GM15510 (cell line): ENCODE measurements around the gene GNA15.

Experiments used
- POLR2A ChIP-seq: IDR thresholded peaks from 3 replicates; pipeline ENCODE4 v1.6.1; 2011; ENCODE audit warnings: borderline replicate concordance; ENCODE audit not compliant: insufficient read length; ENCODE audit errors: extremely low read depth

Gene GNA15, protein sequence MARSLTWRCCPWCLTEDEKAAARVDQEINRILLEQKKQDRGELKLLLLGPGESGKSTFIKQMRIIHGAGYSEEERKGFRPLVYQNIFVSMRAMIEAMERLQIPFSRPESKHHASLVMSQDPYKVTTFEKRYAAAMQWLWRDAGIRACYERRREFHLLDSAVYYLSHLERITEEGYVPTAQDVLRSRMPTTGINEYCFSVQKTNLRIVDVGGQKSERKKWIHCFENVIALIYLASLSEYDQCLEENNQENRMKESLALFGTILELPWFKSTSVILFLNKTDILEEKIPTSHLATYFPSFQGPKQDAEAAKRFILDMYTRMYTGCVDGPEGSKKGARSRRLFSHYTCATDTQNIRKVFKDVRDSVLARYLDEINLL

DNA sequence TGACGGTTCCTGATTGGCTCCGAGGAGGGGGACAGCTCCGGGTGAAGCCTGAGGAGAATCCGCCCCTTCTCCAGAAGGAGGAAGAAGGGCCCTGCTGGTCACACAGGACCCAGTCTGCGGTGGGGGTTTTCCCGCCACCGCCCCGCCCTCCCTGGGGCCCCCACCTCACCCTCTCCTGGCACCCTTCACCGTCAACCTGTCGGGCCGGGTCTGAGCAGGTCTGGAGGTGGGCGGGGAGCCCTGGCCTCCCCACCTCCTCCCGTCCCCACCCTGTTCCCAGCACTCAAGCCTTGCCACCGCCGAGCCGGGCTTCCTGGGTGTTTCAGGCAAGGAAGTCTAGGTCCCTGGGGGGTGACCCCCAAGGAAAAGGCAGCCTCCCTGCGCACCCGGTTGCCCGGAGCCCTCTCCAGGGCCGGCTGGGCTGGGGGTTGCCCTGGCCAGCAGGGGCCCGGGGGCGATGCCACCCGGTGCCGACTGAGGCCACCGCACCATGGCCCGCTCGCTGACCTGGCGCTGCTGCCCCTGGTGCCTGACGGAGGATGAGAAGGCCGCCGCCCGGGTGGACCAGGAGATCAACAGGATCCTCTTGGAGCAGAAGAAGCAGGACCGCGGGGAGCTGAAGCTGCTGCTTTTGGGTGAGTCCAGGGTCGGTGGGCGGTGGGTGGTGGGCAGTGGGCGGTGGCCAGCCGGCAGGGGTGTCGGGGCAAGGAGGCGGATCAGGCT, at the start of gene GNA15:
GNA15 (plus strand) TSS at position 73 of the 723 bp plus-strand sequence; CDS start at position 491, 418 bp downstream.
- no peak for TF ChIP-seq POLR2A

DNA sequence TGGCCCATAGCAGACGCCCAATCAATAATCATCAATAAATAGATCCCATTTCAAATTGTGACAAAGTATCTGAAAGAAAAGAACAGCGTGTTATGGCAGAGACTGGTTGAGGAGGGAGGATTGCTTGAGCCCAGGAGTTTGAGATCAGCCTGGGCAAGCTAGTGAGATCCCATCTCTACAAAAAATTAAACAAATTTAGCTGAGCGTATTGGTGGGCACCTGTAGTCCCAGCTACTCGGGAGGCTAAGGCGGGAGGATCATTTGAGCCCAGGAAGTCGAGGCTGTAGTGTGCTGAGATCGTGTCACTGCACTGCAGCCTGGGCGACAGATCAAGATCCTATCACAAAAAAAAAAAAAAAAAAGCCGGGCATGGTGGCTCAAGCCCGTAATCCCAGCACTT, 48.1 kb upstream of the GNA15 start:
- no peak for TF ChIP-seq POLR2A

DNA sequence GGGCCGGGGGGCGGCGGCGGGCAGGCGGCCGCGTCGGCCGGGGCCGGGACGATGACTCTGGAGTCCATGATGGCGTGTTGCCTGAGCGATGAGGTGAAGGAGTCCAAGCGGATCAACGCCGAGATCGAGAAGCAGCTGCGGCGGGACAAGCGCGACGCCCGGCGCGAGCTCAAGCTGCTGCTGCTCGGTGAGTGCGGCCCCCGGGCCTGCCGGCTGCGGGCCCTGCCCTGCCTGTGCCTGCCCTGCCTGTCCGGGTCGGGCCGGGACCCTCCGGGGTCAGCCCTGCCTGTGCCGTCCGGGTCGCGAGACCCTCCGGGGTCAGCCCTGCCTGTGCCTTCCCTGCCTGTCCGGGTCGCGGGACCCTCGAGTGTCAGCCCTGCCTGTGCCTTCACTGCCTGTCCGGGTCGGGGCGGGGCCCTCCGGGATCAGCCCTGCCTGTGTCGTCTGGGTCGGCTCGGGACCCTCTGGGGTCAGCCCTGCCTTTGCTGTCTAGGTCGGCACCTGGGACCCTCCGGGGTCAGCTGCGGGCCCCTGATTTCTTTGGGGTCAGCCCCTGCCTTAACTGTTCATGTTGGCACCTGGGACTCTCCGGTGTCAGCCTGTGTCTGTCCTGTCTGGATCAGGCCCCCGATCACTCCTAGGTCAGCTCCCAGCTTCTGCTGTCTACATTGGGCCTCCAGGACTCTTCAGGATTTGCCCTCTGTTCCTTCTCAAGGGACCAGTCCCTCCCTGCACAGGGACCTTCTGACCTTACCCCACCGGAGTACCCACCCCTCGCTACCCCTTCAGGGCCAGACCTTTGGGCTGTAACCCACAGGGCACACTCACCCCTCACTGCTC, 41.0 kb upstream of the GNA15 start:
- no peak for TF ChIP-seq POLR2A

DNA sequence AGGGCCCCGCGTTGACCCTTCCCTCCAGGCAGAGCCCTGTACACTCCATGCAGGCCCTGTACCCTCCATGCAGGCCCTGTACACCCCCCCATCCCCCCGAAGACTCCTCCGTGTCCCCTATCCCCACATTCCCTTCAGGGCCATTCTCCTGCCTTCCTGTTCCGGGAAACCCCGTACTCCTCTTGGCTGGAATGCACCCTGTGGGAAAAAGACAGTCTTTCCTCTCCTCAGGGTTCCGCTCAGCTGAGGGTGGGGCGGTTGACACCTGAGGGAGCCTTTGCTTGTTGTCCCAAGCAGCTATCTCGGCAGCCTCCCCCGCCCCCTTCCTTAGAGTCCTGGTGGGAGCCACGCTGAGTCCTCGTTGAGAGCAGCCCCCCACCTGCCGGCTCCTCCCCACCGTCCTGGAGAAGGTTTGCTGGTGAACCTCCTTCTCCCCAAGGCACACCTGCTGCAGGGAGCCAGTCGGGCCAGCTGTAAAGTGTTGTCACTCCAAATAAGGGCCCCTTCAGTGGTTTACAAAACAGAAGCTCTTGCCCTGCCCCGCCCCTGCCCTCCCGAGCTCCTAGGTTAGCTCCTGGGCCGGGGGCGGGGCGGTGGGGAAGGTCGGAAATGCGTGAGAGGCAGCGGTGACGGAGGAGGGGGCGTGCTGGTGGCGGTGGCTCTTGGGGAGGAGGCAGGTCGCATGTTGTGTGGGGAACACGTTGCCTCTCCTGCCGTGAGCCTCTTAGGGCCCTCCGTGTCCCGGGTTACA, 40.2 kb upstream of the GNA15 start:
- TF ChIP-seq POLR2A = no peak

DNA sequence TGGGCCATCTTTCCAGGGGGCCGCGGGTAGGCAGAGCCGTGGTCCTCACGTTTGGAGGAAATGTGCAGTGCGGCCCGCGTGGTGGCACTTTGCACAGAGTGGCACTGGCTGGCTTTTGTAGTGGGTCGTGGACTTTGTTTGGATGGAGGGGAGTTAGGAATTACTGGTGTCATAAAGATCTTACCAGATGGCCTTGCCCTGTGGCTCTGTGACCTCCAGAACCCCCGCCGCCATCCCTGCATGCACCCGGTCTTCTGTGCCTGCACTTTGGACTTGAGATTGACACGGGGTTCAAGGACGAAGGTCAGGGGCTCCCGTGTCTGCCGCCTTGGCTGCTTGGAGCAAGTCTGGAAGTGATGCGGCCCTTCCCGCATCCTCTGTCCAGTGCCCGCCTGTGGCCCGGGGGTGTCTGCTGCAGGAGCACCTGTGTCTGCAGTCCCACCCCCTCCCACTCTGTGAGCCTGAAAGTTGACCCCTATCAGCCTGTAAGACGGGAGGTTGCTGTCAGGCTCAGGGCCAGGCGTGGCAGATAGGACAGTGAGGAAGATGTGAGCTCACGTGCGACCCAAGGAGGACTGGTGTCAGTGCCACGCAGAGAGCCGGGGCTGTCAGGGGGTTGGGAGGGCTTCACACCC, 39.4 kb upstream of the GNA15 start:
- TF ChIP-seq POLR2A = no peak

DNA sequence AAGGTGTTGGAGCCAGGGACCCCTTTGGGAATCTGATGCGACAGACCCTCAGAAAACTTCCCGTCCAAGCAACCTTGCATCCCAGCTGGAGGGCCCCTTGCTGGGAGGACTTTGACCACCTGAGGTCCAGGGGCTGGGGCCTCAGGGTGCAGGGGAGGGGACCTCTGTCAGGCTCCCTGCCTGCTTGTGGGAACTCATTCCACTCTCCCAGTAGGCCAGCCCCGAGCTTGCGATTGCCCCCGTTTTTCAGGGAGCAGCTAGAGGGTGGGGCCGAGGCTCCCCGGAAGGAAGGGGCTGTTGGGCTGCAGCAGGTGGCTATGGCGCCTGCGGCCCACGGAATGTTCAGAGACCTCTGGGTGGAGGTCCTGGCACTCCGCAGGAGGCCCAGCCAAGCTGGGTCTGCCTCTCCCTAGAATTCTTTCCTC, 38.9 kb upstream of the GNA15 start:
- TF ChIP-seq POLR2A = no peak

DNA sequence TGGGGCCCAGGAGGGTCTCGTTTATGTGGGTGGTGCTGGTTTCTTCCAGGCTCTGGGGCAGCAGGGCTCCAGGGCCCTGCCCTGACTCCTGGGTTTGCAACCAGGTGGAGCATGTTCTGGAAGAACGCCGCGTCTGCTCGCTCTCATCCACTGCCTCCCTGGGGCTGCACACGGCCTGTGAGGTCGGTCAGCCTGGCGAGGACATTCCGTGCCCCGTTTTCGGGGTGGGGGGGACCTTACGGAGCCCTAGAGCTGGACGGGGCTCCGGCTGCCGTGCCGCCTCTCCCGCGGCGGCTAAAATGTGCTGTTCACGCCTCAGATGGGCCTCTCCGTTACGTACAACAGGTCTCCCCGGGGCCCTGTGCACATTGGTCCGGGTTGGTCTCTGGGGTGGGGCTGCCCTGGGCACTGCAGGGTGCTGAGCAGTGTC, 38.4 kb upstream of the GNA15 start:
- TF ChIP-seq POLR2A = no peak

DNA sequence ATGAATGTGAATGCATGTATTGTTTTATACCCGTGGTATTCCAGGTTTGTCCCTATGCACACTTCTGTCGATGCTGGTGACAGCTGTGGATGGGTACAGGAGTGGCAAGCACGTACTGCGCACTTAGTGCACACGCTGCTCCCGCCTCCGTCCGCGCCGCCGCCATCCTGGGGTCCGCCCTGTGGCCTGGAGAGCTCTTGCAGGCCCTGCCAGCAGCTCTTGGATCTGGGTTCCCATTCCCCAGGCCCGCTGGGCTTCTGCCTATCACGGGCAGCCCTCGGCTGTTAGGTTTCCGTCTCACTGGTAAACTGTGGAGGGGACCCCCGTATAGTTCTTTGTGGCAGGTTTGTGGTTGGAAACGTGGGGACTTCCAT, 37.7 kb upstream of the GNA15 start:
- no peak for TF ChIP-seq POLR2A

DNA sequence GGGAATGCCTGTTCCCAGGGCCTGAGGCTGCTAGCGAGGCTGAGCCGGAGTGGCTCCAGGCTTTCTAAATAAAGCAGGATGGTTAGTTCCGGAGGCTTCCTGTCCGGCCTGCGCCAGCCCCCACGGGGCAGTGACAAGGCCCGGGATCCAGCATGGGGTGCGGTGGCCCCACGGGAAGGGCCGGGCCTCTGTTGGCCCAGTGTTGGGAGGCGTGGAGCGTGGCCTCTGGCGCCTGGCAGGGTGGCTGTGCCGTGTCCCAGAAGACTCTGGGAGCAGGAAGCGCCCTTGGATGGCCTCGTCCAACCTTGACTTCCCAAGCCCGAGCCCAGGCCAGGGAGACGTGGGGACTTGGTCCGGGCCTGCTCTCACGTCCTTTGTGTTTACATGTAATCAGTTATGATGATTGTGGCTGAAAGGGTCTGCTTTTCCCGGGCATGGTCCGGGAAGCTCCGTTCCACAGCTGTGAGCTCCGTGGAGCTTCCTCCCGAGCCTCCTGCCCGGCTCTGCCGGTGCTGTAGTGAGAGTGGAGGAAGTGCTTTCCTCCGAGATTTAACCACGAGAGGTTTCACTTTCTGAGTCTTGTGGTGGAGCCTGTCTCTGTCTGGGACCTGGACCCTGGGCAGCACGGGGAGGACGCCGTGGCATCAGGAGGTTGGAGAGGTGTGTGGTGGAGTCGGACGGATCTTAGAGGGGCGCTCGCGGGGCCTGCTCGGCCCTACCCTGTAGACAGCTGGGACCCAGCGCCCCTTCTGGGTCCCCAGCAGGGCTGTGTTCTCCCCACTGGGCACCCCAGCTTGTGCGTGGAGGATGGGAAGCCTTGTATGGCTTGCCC, 37.1 kb upstream of the GNA15 start:
- TF ChIP-seq POLR2A = no peak

DNA sequence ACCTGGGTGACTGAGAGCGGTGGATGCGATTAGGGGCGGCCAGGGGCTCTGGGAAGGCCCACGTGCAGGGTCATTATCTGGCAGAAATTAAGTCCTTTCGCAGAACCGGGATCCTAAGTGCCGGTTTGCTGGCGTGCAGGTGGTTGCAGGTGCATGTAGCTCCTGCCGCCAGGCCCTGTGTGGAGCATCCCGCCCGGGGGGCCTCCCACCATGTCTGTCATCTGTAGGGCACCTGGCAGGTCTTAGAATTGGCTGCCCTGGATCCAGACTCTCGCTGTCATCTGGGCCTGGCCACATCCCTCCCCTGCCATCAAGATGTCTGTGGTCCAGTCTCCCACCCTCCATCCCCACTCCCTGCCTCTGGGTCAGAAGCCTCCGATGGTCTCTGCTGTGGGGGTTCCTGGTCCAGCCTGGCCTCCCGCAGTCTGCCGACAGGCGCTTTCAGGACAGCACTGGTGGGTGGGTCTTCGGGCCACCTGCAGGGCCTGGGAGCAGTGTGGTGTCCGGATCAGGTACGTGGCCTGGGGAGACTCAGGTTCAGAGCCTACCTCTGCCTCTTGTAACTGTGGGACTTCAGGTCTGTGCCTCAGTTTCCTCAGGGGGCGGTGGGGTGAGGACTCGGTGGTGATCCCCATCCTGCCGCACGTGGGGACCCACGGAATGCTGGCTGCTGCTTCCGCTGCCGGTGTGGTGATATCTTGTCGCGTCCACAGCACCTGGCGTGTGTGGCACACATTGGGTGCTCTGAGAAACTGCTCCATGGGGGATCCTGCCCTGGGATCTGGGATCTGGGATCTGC, 36.3 kb upstream of the GNA15 start:
- no peak for TF ChIP-seq POLR2A

DNA sequence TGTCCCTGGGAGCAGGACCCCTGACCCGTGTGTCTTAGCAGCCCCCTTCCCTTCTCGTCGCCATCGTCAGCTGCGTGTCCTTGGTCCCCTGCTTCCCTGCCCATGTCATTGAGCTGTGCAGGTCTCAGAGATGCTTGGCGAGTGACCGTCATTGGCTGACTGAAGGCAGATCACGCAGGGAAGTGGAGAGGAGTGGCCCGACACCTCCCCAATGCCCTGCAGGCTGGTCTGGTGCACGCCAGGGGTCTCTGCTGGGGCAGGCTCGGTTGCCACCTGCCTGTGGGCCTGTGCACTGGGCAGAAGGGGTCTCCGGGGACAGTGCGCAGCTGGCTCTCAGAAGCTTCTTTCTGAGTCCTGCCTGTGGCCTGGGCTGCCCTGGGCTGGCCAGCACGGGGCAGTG, 35.5 kb upstream of the GNA15 start:
- no peak for TF ChIP-seq POLR2A
